Ishikawa (cell line): ENCODE results near the gene PRKN.

Source experiments
- CEBPB ChIP-seq: IDR thresholded peaks from 2 replicates; pipeline ENCODE4 v1.6.1; 2012
- CREB1 ChIP-seq: IDR thresholded peaks from 2 replicates; pipeline ENCODE4 v1.6.1; 2012; ENCODE audit warnings: low read depth
- EGR1 ChIP-seq: IDR thresholded peaks from 2 replicates; pipeline ENCODE4 v1.6.1; 2012
- EP300 ChIP-seq: IDR thresholded peaks from 2 replicates; pipeline ENCODE4 v1.6.1; 2012; ENCODE audit warnings: borderline replicate concordance
- FOXM1 ChIP-seq: IDR thresholded peaks from 2 replicates; pipeline ENCODE4 v1.6.1; 2012; ENCODE audit warnings: low read depth, borderline replicate concordance
- MAX ChIP-seq: IDR thresholded peaks from 2 replicates; pipeline ENCODE4 v1.6.1; 2012
- NFIC ChIP-seq: IDR thresholded peaks from 2 replicates; pipeline ENCODE4 v1.6.1; 2012
- RAD21 ChIP-seq: IDR thresholded peaks from 2 replicates; pipeline ENCODE4 v1.6.1; 2012; ENCODE audit warnings: low read depth
- REST ChIP-seq: IDR thresholded peaks from 2 replicates; pipeline ENCODE4 v1.6.1; 2012; ENCODE audit warnings: low read depth, mild to moderate bottlenecking
- TAF1 ChIP-seq: IDR thresholded peaks from 2 replicates; pipeline ENCODE4 v1.6.1; 2012; ENCODE audit warnings: low read depth, mild to moderate bottlenecking
- TCF12 ChIP-seq: IDR thresholded peaks from 2 replicates; pipeline ENCODE4 v1.6.1; 2012; ENCODE audit warnings: low read depth
- TEAD4 ChIP-seq: IDR thresholded peaks from 2 replicates; pipeline ENCODE4 v1.6.1; 2012
- USF1 ChIP-seq: IDR thresholded peaks from 2 replicates; pipeline ENCODE4 v1.6.1; 2012
- YY1 ChIP-seq: IDR thresholded peaks from 2 replicates; pipeline ENCODE4 v1.6.1; 2012; ENCODE audit warnings: low read depth
- ZBTB7A ChIP-seq: IDR thresholded peaks from 2 replicates; pipeline ENCODE4 v1.6.1; 2012; ENCODE audit warnings: low read depth

Gene PRKN

GRCh38 chr6:161607696-161608297, 1119.8 kb downstream of the PRKN start:
- no peak for TF ChIP-seq CREB1
- TF ChIP-seq FOXM1: no peak
- no peak for TF ChIP-seq REST
- no peak for TF ChIP-seq MAX
- no peak for TF ChIP-seq YY1
- no peak for TF ChIP-seq TEAD4
- no peak for TF ChIP-seq RAD21
- TF ChIP-seq EP300: no peak
- no peak for TF ChIP-seq EGR1
- TF ChIP-seq TCF12: no peak
- TF ChIP-seq TAF1: no peak
- no peak for TF ChIP-seq ZBTB7A
- no peak for TF ChIP-seq NFIC
- no peak for TF ChIP-seq USF1
- no peak for TF ChIP-seq CEBPB

- TF ChIP-seq NFIC (no peak), RAD21 (no peak), CEBPB (no peak), CREB1 (no peak), EP300 (no peak), MAX (no peak)
Measured at GRCh38 chr6:161602359-161602758, 1125.2 kb downstream of the PRKN start.

- TF ChIP-seq TAF1 (no peak), EP300 (no peak), FOXM1 (no peak), EGR1 (no peak), REST (no peak), NFIC (no peak), CREB1 (no peak), RAD21 (no peak), TEAD4 (no peak), USF1 (no peak), CEBPB (no peak), ZBTB7A (no peak)
Measured at GRCh38 chr6:161598896-161599295, 1128.7 kb downstream of the PRKN start.

GRCh38 chr6:161596807-161597520, 1130.6 kb downstream of the PRKN start:
- no peak for TF ChIP-seq RAD21
- TF ChIP-seq CREB1: no peak
- no peak for TF ChIP-seq TCF12
- no peak for TF ChIP-seq CEBPB
- no peak for TF ChIP-seq TEAD4
- TF ChIP-seq ZBTB7A: no peak
- no peak for TF ChIP-seq USF1
- TF ChIP-seq MAX: no peak
- no peak for TF ChIP-seq EP300
- no peak for TF ChIP-seq NFIC
- no peak for TF ChIP-seq FOXM1
- TF ChIP-seq TAF1: no peak

GRCh38 chr6:161594412-161594811, 1133.2 kb downstream of the PRKN start:
- TF ChIP-seq TAF1: no peak
- no peak for TF ChIP-seq CEBPB
- no peak for TF ChIP-seq FOXM1
- TF ChIP-seq ZBTB7A: no peak
